K562 (cell line): ENCODE results near the gene SUGT1. TPM values are rescaled to one million over a fixed set of nuclear protein-coding genes. Genes with fewer than 3 reads are reported as not detected.

Experiments used
- C11orf30 ChIP-seq: fragments of 450-650 bp; IDR thresholded peaks from 2 replicates; pipeline ENCODE4 v1.6.1; 2016; ENCODE audit warnings: low read depth, mild to moderate bottlenecking
- CHD1 ChIP-seq: fragments of 200-600 bp; sonication (generic); IDR thresholded peaks from one replicate; pipeline ENCODE4 v1.6.1; 2012; ENCODE audit warnings: mild to moderate bottlenecking, moderate library complexity, low read length, inconsistent platforms
- CXXC5 ChIP-seq: fragments of 250-450 bp; sonication (Bioruptor Pico); IDR thresholded peaks from 2 replicates; pipeline ENCODE4 v1.8.0; 2022; ENCODE audit warnings: inconsistent platforms, mild to moderate bottlenecking, moderate library complexity
- EGR1 ChIP-seq: fragments of 450-650 bp; conservative IDR thresholded peaks from 2 replicates; pipeline ENCODE4 v1.6.1; 2017; ENCODE audit warnings: mild to moderate bottlenecking
- GABPA ChIP-seq: fragments of 200-800 bp; sonication (Bioruptor generic); conservative IDR thresholded peaks from 2 replicates; pipeline ENCODE4 v1.6.1; 2016; ENCODE audit warnings: low read depth, missing genetic modification characterization, missing compliant biosample characterization
- HCFC1 ChIP-seq: IDR thresholded peaks from 2 replicates; pipeline ENCODE4 v1.6.1; 2012; ENCODE audit warnings: low read depth, low read length, improper control_type of control experiment
- IRF2 ChIP-seq: sonication (generic); formaldehyde crosslinking; IDR thresholded peaks from 2 replicates; pipeline ENCODE4 v1.8.1; 2022; ENCODE audit warnings: mild to moderate bottlenecking, missing genetic modification reagents
- KHSRP ChIP-seq: fragments of 450-650 bp; IDR thresholded peaks from 2 replicates; pipeline ENCODE4 v1.6.1; 2017
- MTA3 ChIP-seq: fragments of 450-650 bp; formaldehyde crosslinking; IDR thresholded peaks from 2 replicates; pipeline ENCODE4 v1.6.1; 2017; ENCODE audit warnings: mild to moderate bottlenecking, borderline replicate concordance
- RFX1 ChIP-seq: fragments of 450-650 bp; IDR thresholded peaks from 2 replicates; pipeline ENCODE4 v1.6.1; 2016; ENCODE audit warnings: mild to moderate bottlenecking, moderate library complexity
- RHOXF2B ChIP-seq: fragments of 250-450 bp; sonication (Bioruptor Pico); conservative IDR thresholded peaks from 2 replicates; pipeline ENCODE4 v1.5.1; 2021
- SMAD1 ChIP-seq: fragments of 150-350 bp; IDR thresholded peaks from 2 replicates; pipeline ENCODE4 v1.6.1; 2014; ENCODE audit warnings: low read length, low read depth; ENCODE audit not compliant: partially characterized antibody
- SNIP1 ChIP-seq: fragments of 450-650 bp; IDR thresholded peaks from 2 replicates; pipeline ENCODE4 v1.7.1; 2017; ENCODE audit warnings: low read depth, mild to moderate bottlenecking
- SUPT5H ChIP-seq: fragments of 450-650 bp; IDR thresholded peaks from 2 replicates; pipeline ENCODE4 v1.6.1; 2016
- TAF9B ChIP-seq: fragments of 450-650 bp; IDR thresholded peaks from 2 replicates; pipeline ENCODE4 v1.6.1; 2018; ENCODE audit warnings: mild to moderate bottlenecking; ENCODE audit not compliant: partially characterized antibody
- ZKSCAN8 ChIP-seq: fragments of 200-800 bp; sonication (Bioruptor generic); IDR thresholded peaks from 2 replicates; pipeline ENCODE4 v1.6.1; 2016; ENCODE audit warnings: missing genetic modification characterization, missing compliant biosample characterization
- ZNF589 ChIP-seq: fragments of 200-800 bp; sonication (Bioruptor generic); IDR thresholded peaks from 2 replicates; pipeline ENCODE4 v1.6.1; 2016; ENCODE audit warnings: low read depth, missing genetic modification characterization, missing compliant biosample characterization
- ZNF695 ChIP-seq: fragments of 450-650 bp; formaldehyde crosslinking; IDR thresholded peaks from 2 replicates; pipeline ENCODE4 v1.4.0; 2020; ENCODE audit warnings: mild to moderate bottlenecking, moderate library complexity
- ZNF76 ChIP-seq: fragments of 250-450 bp; sonication (Bioruptor Pico); IDR thresholded peaks from 2 replicates; pipeline ENCODE4 v1.4.0; 2020; ENCODE audit warnings: mild to moderate bottlenecking, moderate library complexity, borderline replicate concordance
- polyA plus RNA-seq, 8 experiments: library from polyadenylated mRNA; depleted of rRNA in 4 of 8; stranded (reverse) in 5 of 8; unstranded in 3 of 8; fragments of >200 nt; fragmentation: Nextera tagmentation in 2 of 8; fragmentation: Illumina TruSeq in 1 of 8; extraction: Ambion mirVana in 2 of 8; extraction: Trizol in 1 of 8; gene quantifications; 2 replicates each; pipeline versions ENCODE4 v1.2.1 to v1.2.3, GENCODE V29; 2011 to 2014; ENCODE audit warnings: inconsistent platforms in 1 of 8, missing spikeins in 1 of 8
- total RNA-seq, 7 experiments: library from RNA; depleted of rRNA in 6 of 7; stranded (reverse); fragments of >200 nt in 6 of 7; fragmentation: Illumina TruSeq in 2 of 7; extraction: Trizol in 2 of 7; gene quantifications; 2 replicates each; pipeline versions ENCODE4 v1.2.1 to v1.2.3, GENCODE V29; 2011 to 2021; ENCODE audit warnings: low replicate concordance in 1 of 7
- TF ChIP-seq, protein P1 (sequence below), 2 experiments: fragments of 250-450 bp in 1 of 2; fragments of 450-650 bp in 1 of 2; sonication (Bioruptor Pico) in 1 of 2; IDR thresholded peaks; 2 replicates each; pipeline versions ENCODE4 v1.6.1 to v1.8.0; 2016 to 2021; ENCODE audit warnings: mild to moderate bottlenecking in 2 of 2, moderate library complexity in 2 of 2, missing compliant biosample characterization in 1 of 2, missing genetic modification characterization in 1 of 2
- TF ChIP-seq, protein P2 (sequence below), 3 experiments: fragments of 200-800 bp in 1 of 3; fragments of 250-450 bp in 1 of 3; fragments of 450-650 bp in 1 of 3; sonication (Bioruptor Pico) in 1 of 3; sonication (Bioruptor generic) in 1 of 3; formaldehyde crosslinking in 1 of 3; IDR thresholded peaks; 2 replicates each; pipeline versions ENCODE4 v1.6.1 to v1.8.0; 2016 to 2022; ENCODE audit warnings: mild to moderate bottlenecking in 2 of 3, missing genetic modification characterization in 2 of 3, missing compliant biosample characterization in 1 of 3, moderate library complexity in 1 of 3

The SUGT1 gene
- total and polyA plus RNA-seq, 9 of the 15 experiments (the other 6 are each of a cell fraction or from before 2014, with no cell fraction given): 38.1 to 67.1 (median 53.8) TPM

GRCh38 chr13:52652196-52652979, at the start of gene SUGT1 (continued):
- TF ChIP-seq C11orf30 (peak; percentile 66), RHOXF2B (CRISPR knock-in tag) (no peak), RFX1 (peak; percentile 93), SNIP1 (peak; percentile 73), ZNF76 (peak; percentile 97), SUPT5H (peak; percentile 77), IRF2 (CRISPR knock-in tag) (no peak), SMAD1 (peak; percentile 21), MTA3 (peak; percentile 26; the same call in 1 of the 2 replicates), ZNF695 (CRISPR knock-in tag) (no peak), ZKSCAN8 (CRISPR knock-in tag) (0 out of 2 replicates have a peak, but pooled peaks have one; percentile 17), ZNF589 (CRISPR knock-in tag) (no peak), HCFC1 (peak; percentile 77), TAF9B (peak; percentile 29), KHSRP (no peak), EGR1 (peak; percentile 88), CHD1 (no peak), CXXC5 (CRISPR knock-in tag) (peak; percentile 86), GABPA (tag) (peak; percentile 93)
- TF ChIP-seq, protein P1, sequence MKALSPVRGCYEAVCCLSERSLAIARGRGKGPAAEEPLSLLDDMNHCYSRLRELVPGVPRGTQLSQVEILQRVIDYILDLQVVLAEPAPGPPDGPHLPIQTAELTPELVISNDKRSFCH (CRISPR knock-in tag; IDR thresholded peaks at IDR 0.05): no peak
- TF ChIP-seq, protein P1 (tag; IDR thresholded peaks at IDR 0.05): peak; percentile 63; the same call in 1 of the 2 replicates
- TF ChIP-seq, protein P2, sequence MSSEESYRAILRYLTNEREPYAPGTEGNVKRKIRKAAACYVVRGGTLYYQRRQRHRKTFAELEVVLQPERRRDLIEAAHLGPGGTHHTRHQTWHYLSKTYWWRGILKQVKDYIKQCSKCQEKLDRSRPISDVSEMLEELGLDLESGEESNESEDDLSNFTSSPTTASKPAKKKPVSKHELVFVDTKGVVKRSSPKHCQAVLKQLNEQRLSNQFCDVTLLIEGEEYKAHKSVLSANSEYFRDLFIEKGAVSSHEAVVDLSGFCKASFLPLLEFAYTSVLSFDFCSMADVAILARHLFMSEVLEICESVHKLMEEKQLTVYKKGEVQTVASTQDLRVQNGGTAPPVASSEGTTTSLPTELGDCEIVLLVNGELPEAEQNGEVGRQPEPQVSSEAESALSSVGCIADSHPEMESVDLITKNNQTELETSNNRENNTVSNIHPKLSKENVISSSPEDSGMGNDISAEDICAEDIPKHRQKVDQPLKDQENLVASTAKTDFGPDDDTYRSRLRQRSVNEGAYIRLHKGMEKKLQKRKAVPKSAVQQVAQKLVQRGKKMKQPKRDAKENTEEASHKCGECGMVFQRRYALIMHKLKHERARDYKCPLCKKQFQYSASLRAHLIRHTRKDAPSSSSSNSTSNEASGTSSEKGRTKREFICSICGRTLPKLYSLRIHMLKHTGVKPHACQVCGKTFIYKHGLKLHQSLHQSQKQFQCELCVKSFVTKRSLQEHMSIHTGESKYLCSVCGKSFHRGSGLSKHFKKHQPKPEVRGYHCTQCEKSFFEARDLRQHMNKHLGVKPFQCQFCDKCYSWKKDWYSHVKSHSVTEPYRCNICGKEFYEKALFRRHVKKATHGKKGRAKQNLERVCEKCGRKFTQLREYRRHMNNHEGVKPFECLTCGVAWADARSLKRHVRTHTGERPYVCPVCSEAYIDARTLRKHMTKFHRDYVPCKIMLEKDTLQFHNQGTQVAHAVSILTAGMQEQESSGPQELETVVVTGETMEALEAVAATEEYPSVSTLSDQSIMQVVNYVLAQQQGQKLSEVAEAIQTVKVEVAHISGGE (CRISPR knock-in tag; IDR thresholded peaks at IDR 0.05): peak; percentile 91 to 99 (median 96)
